OCI-LY3 (cell line): ENCODE results near the gene APOO.

ENCODE experiments used
- EZH2phosphoT487 ChIP-seq: fragments of 200-600 bp; shearing (Covaris generic); IDR thresholded peaks from 2 replicates; pipeline ENCODE4 v1.6.1; 2018; ENCODE audit warnings: antibody characterized with exemption, mixed run types, low read depth
- TF ChIP-seq, protein P1 (sequence below): fragments of 200-600, 300-600 bp; sonication (generic); IDR thresholded peaks from 2 replicates; pipeline ENCODE4 v1.5.1; 2014; ENCODE audit warnings: antibody characterized with exemption, low read length, low read depth

DNA sequence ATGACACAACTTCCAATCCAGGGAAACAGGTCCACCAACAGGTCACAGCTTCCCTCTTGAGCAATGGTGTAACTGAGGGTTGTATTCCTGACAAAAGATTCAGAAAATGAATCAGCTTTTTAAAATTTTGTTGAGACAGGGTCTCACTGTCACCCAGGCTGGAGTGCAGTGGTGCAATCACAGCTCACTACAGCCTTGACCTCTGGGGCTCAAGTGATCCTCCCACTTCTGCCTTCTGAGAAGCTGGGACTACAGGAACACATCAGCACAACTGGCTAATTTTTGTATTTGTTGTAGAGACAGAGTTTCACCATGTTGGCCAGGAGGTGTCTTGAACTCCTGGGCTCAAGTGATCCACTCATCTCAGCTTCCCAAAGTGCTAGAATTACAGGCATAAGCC is 81.1 kb downstream of the APOO start:
- TF ChIP-seq, protein P1, sequence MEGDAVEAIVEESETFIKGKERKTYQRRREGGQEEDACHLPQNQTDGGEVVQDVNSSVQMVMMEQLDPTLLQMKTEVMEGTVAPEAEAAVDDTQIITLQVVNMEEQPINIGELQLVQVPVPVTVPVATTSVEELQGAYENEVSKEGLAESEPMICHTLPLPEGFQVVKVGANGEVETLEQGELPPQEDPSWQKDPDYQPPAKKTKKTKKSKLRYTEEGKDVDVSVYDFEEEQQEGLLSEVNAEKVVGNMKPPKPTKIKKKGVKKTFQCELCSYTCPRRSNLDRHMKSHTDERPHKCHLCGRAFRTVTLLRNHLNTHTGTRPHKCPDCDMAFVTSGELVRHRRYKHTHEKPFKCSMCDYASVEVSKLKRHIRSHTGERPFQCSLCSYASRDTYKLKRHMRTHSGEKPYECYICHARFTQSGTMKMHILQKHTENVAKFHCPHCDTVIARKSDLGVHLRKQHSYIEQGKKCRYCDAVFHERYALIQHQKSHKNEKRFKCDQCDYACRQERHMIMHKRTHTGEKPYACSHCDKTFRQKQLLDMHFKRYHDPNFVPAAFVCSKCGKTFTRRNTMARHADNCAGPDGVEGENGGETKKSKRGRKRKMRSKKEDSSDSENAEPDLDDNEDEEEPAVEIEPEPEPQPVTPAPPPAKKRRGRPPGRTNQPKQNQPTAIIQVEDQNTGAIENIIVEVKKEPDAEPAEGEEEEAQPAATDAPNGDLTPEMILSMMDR, result no peak
- TF ChIP-seq EZH2phosphoT487, result no peak
